ENCODE results near the gene USP11. TPM values are rescaled to one million over a fixed set of nuclear protein-coding genes. Genes with fewer than 3 reads are reported as not detected.

USP11 gene
- total and polyA plus RNA-seq, 2 of the 8 experiments (the other 6 are each of a cell fraction or from before 2014, with no cell fraction given), result 40.9 to 84.0 TPM

DNA sequence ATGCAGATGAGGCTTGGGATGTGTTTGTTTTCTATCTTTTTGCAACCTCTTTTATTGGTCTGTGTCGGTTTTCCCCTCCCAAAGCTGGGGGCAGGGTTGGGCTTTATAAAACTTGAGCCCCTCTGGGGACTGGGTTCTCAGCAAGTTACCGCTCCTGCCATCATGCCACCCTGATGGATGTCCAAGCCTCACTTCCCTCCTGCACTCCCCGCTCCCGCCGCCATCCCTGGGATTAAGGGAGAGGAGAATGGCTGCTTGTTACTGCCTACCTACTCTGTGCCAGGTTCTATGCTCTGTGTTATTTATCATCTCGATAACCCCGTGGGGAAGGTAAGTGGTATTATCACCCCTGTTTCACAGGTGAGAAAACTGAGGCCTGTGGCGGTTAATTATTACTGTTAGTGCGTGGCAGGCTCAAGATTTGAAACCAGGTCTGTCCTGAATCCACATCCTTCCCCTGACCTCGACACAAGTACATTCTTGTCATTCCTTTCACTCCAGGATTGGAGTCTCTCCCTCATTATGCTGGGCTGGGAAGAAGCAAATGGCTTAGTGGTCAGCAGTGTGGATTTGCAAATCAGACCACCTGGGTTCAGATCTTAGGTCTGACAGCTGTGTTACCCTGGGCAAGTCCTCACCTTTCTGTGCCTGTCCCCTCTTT lies 34.7 kb upstream of the USP11 start:
- 90% methylated on average over 9 of the region's 10 CpGs; no CpG with 5 or more reads in 1 of the 2 experiments for WGBS, 2 experiments (ENCODE audit: extremely low coverage in 1 of 2, insufficient coverage in 1 of 2, insufficient read length in 1 of 2, insufficient replicate concordance in 2 of 2, low coverage in 1 of 2, low lambda C conversion rate in 2 of 2, missing lambda C conversion rate in 1 of 2)
- CTCF ChIA-PET (ENCODE audit: partially characterized antibody), result no interaction called here
- H2BK12ac ChIP-seq (ENCODE audit: low read depth, low read length), result peak overlapping the region; percentile 50; the same call in 1 of the 2 replicates
- H3K4me2 ChIP-seq (ENCODE audit: insufficient read depth in 1 of 2, low read depth in 2 of 2, low read length in 2 of 2), result peak overlapping the region; percentile 28 to 93; a peak in 2 of 4 replicates
- no peak overlapping the region for H4K5ac ChIP-seq (ENCODE audit: insufficient read length, low read depth, low read length)
- no peak overlapping the region for H2BK15ac ChIP-seq (ENCODE audit: low read length)
- no peak overlapping the region for H4K8ac ChIP-seq (ENCODE audit: extremely low read depth, insufficient read depth, low read length)
- no peak overlapping the region for H2AK5ac ChIP-seq (ENCODE audit: low read depth, low read length)
- H3K23ac ChIP-seq (ENCODE audit: insufficient read length), result no peak overlapping the region
- H2BK120ac ChIP-seq (replicated peaks; ENCODE audit: low read depth, low read length), result no peak overlapping the region
- no peak overlapping the region; a peak in 1 of 8 replicates for H3K4me3 ChIP-seq (ENCODE audit: extremely low read depth in 1 of 4, insufficient read depth in 2 of 4, low read depth in 3 of 4, low read length in 4 of 4)
- H3K27me3 ChIP-seq (replicated peaks in 1 of 4; ENCODE audit: control insufficient read depth in 3 of 4, extremely low read depth in 1 of 4, insufficient read depth in 3 of 4, low read length in 3 of 4), result no peaks in the 10 kb centered on the region
- H3K27ac ChIP-seq (ENCODE audit: low read depth, low read length), result peak overlapping the region; percentile 23
- H3K79me2 ChIP-seq (ENCODE audit: control insufficient read depth in 1 of 2, insufficient read depth in 2 of 2, low read length in 2 of 2), result peaks cover 19 to 52% of the 10 kb centered on the region in 2 experiments; a peak in 3 of 4 replicates
- H3K9ac ChIP-seq (replicated peaks in 1 of 4; ENCODE audit: extremely low read depth in 1 of 4, low read depth in 3 of 4, low read length in 3 of 4), result no peak overlapping the region; a peak in 1 of 7 replicates
- H3K36me3 ChIP-seq (ENCODE audit: control insufficient read depth in 2 of 4, insufficient read depth in 4 of 4, low read length in 3 of 4), result peaks cover 26 to 64% (median 50%) of the 10 kb centered on the region in 4 experiments
- no peak overlapping the region for H2BK20ac ChIP-seq (ENCODE audit: low read length)
- H2BK5ac ChIP-seq (ENCODE audit: low read depth, low read length), result no peak overlapping the region
- H3K23me2 ChIP-seq (ENCODE audit: low read depth, low read length), result no peaks in the 10 kb centered on the region
- peaks cover 0 to 13% (median 7%) of the 10 kb centered on the region in 4 experiments for H3K4me1 ChIP-seq (replicated peaks in 1 of 4; ENCODE audit: control insufficient read depth in 3 of 4, insufficient read depth in 4 of 4, low read length in 3 of 4)
- FAIRE-seq (peak; percentile 48), DNase-seq (ENCODE audit: low read depth in 1 of 2, low spot score in 2 of 2) (no peak)
- no peak overlapping the region for H3K14ac ChIP-seq (ENCODE audit: insufficient read length)
- POLR2A ChIA-PET (ENCODE audit: partially characterized antibody), result interaction anchor here (0.6 to 1.8 kb wide), 4 partner anchors 10 to 359 kb away, joined by 3 to 8 read pairs (median 6); no protein-coding TSS in a partner anchor
- H3K4ac ChIP-seq (replicated peaks; ENCODE audit: insufficient read length, low read depth, low read length), result no peak overlapping the region
- no peak overlapping the region for H4K91ac ChIP-seq (replicated peaks; ENCODE audit: insufficient read length, low read length)
- H3K9me3 ChIP-seq (ENCODE audit: insufficient read depth in 2 of 2, low read depth in 1 of 2, low read length in 1 of 2), result no peaks in the 10 kb centered on the region
- no peak overlapping the region for H3K18ac ChIP-seq (ENCODE audit: extremely low read depth, low read length)
- TF ChIP-seq TEAD4 (IDR thresholded peaks at IDR 0.05; ENCODE audit: low read depth, low read length) (peak; percentile 71), EZH2 (IDR thresholded peaks at IDR 0.05; ENCODE audit: low read depth, low read length, severe bottlenecking) (no peak), JUND (IDR thresholded peaks at IDR 0.05; ENCODE audit: low read length) (no peak), CTBP2 (IDR thresholded peaks at IDR 0.05; ENCODE audit: borderline replicate concordance, insufficient read depth, insufficient read length, low read length) (no peak), RAD21 (IDR thresholded peaks at IDR 0.05 in 1 of 2, conservative IDR thresholded peaks at IDR 0.05 in 1 of 2; ENCODE audit: low read depth in 2 of 2, low read length in 2 of 2) (no peak), YY1 (IDR thresholded peaks at IDR 0.05; ENCODE audit: low read depth, low read length) (no peak)
- no peak overlapping the region for H3K56ac ChIP-seq (replicated peaks; ENCODE audit: insufficient read length, low read depth, low read length)
- H2AFZ ChIP-seq (ENCODE audit: low read length), result no peak overlapping the region
- peaks cover 9 to 42% of the 10 kb centered on the region in 2 experiments for H4K20me1 ChIP-seq (replicated peaks in 1 of 2; ENCODE audit: control insufficient read depth in 1 of 2, insufficient read depth in 2 of 2, low read length in 2 of 2)
- H3K79me1 ChIP-seq (ENCODE audit: low read depth, low read length), result peaks cover 6% of the 10 kb centered on the region; the same call in 1 of the 2 replicates

Data from H1 (cell line).